GM23338 (cell line): Measurements from ENCODE around the gene RAB11A. TPM values are rescaled to one million over a fixed set of nuclear protein-coding genes. Genes with fewer than 3 reads are reported as not detected.

ENCODE experiments used
- ATAC-seq: fragments of 200-7000 bp; cut with Tn5 transposase; 3 replicates; pipeline ENCODE4 v1.9.1; 2020
- DNase-seq: peaks from one replicate; pipeline ENCODE4 v3.0.0-alpha.2; 2015; ENCODE audit warnings: low spot score
- H2AFZ ChIP-seq: fragments of 200-600 bp; sonication (generic); 2 replicates; pipeline ENCODE4 v1.8.0; 2016; ENCODE audit warnings: antibody characterized with exemption, mild to moderate bottlenecking, moderate library complexity
- H3F3A ChIP-seq: fragments of 200-600 bp; sonication (generic); replicated peaks from 2 replicates; pipeline ENCODE4 v1.8.0; 2017; ENCODE audit warnings: antibody characterized with exemption, mixed run types, low read depth
- H3K27ac ChIP-seq: fragments of 200-600 bp; sonication (generic); 2 replicates; pipeline ENCODE4 v1.6.1; 2016; ENCODE audit warnings: low read depth
- H3K27me3 ChIP-seq: fragments of 200-600 bp; sonication (generic); 2 replicates; pipeline ENCODE4 v1.8.0; 2016; ENCODE audit warnings: mild to moderate bottlenecking, mixed run types, moderate library complexity; ENCODE audit not compliant: insufficient read depth
- H3K36me3 ChIP-seq: fragments of 200-600 bp; sonication (generic); 2 replicates; pipeline ENCODE4 v1.8.0; 2016; ENCODE audit warnings: mild to moderate bottlenecking; ENCODE audit not compliant: insufficient read depth
- H3K4me1 ChIP-seq: fragments of 200-600 bp; sonication (generic); 2 replicates; pipeline ENCODE4 v1.8.0; 2016; ENCODE audit warnings: mild to moderate bottlenecking, moderate library complexity; ENCODE audit not compliant: insufficient read depth
- H3K4me2 ChIP-seq: fragments of 200-600 bp; sonication (generic); 2 replicates; pipeline ENCODE4 v1.7.1; 2017; ENCODE audit warnings: mixed run types
- H3K4me3 ChIP-seq: fragments of 200-600 bp; sonication (generic); 2 replicates; pipeline ENCODE4 v1.6.1; 2016; ENCODE audit warnings: mixed run types
- H3K79me2 ChIP-seq: fragments of 200-600 bp; sonication (generic); replicated peaks from 2 replicates; pipeline ENCODE4 v1.8.0; 2017; ENCODE audit warnings: mild to moderate bottlenecking; ENCODE audit not compliant: insufficient read depth
- H3K9me2 ChIP-seq: fragments of 200-600 bp; sonication (generic); 2 replicates; pipeline ENCODE4 v1.8.0; 2017; ENCODE audit not compliant: insufficient read depth
- H4K20me1 ChIP-seq: fragments of 200-600 bp; sonication (generic); replicated peaks from 2 replicates; pipeline ENCODE4 v1.8.0; 2017; ENCODE audit warnings: mild to moderate bottlenecking; ENCODE audit not compliant: insufficient read depth
- H3K27ac Mint-ChIP-seq: 2 replicates; pipeline ENCODE4 v1.8.0; 2020; ENCODE audit warnings: inconsistent platforms, mild to moderate bottlenecking, moderate library complexity, mixed read lengths
- H3K27me3 Mint-ChIP-seq: 3 replicates; pipeline ENCODE4 v1.8.0; 2022; ENCODE audit warnings: low read depth, mild to moderate bottlenecking, moderate library complexity, mixed read lengths, inconsistent platforms; ENCODE audit not compliant: insufficient read depth, poor library complexity
- H3K36me3 Mint-ChIP-seq: 3 replicates; pipeline ENCODE4 v1.8.0; 2021; ENCODE audit warnings: low read depth, mild to moderate bottlenecking, inconsistent platforms, moderate library complexity, mixed read lengths
- H3K4me1 Mint-ChIP-seq: 3 replicates; pipeline ENCODE4 v1.8.0; 2020; ENCODE audit warnings: mild to moderate bottlenecking, inconsistent platforms, mixed read lengths
- H3K4me3 Mint-ChIP-seq: 3 replicates; pipeline ENCODE4 v1.8.0; 2021; ENCODE audit warnings: moderate library complexity, mild to moderate bottlenecking, inconsistent platforms, mixed read lengths
- H3K9me3 Mint-ChIP-seq: 3 replicates; pipeline ENCODE4 v1.8.0; 2020; ENCODE audit warnings: moderate library complexity, mild to moderate bottlenecking, inconsistent platforms, mixed read lengths
- CREB1 ChIP-seq: fragments of 250-450 bp; sonication (Bioruptor Pico); IDR thresholded peaks from 2 replicates; pipeline ENCODE4 v1.5.0; 2020; ENCODE audit warnings: low read depth, mild to moderate bottlenecking, moderate library complexity
- CTCF ChIP-seq, 2 experiments: fragments of 200-600 bp in 1 of 2; sonication (generic) in 1 of 2; conservative IDR thresholded peaks; 2 replicates each; pipeline versions ENCODE4 v1.5.1 to v1.6.1; 2016 to 2017; ENCODE audit warnings: antibody characterized with exemption in 2 of 2, low read depth in 2 of 2, mild to moderate bottlenecking in 2 of 2, moderate library complexity in 1 of 2
- ETS1 ChIP-seq: IDR thresholded peaks from 2 replicates; pipeline ENCODE4 v1.6.1; 2016; ENCODE audit warnings: antibody characterized with exemption
- EZH2 ChIP-seq: fragments of 200-600 bp; sonication (generic); IDR thresholded peaks from one replicate; pipeline ENCODE4 v1.8.0; 2017; ENCODE audit warnings: antibody characterized with exemption, mild to moderate bottlenecking, low read depth; ENCODE audit not compliant: unreplicated experiment
- EZH2phosphoT487 ChIP-seq: fragments of 200-600 bp; sonication (generic); IDR thresholded peaks from one replicate; pipeline ENCODE4 v1.8.1; 2018; ENCODE audit warnings: antibody characterized with exemption; ENCODE audit not compliant: unreplicated experiment
- JUNB ChIP-seq: IDR thresholded peaks from one replicate; pipeline ENCODE4 v1.6.1; 2016; ENCODE audit warnings: antibody characterized with exemption; ENCODE audit not compliant: unreplicated experiment
- NANOG ChIP-seq: IDR thresholded peaks from 2 replicates; pipeline ENCODE4 v1.6.1; 2016; ENCODE audit warnings: antibody characterized with exemption, borderline replicate concordance
- POLR2AphosphoS5 ChIP-seq: IDR thresholded peaks from 2 replicates; pipeline ENCODE4 v1.6.1; 2016; ENCODE audit warnings: antibody characterized with exemption, low read depth
- REST ChIP-seq: IDR thresholded peaks from one replicate; pipeline ENCODE4 v1.6.1; 2018; ENCODE audit warnings: antibody characterized with exemption; ENCODE audit not compliant: unreplicated experiment
- STAT1 ChIP-seq: IDR thresholded peaks from one replicate; pipeline ENCODE4 v1.6.1; 2016; ENCODE audit warnings: antibody characterized with exemption; ENCODE audit not compliant: unreplicated experiment
- ZNF331 ChIP-seq: fragments of 250-450 bp; sonication (Bioruptor Pico); IDR thresholded peaks from 2 replicates; pipeline ENCODE4 v1.5.0; 2020; ENCODE audit warnings: low read depth, mild to moderate bottlenecking, moderate library complexity
- polyA plus RNA-seq: library from polyadenylated mRNA; unstranded; fragments of >200 nt; fragmentation: Nextera tagmentation; extraction: Ambion mirVana; gene quantifications from 2 replicates; pipeline ENCODE4 v1.2.1, GENCODE V29; 2016
- total RNA-seq: library from RNA; depleted of rRNA; stranded (reverse); fragments of >200 nt; shearing (Covaris generic); gene quantifications from 2 replicates; pipeline ENCODE4 v1.2.3, GENCODE V29; 2014

Gene RAB11A
- total and polyA plus RNA-seq, 2 experiments from 2014 or later: 251 to 369 TPM

- H3K36me3 ChIP-seq: no peaks in the 10 kb centered on the region
- no peak for DNase-seq
- no peaks in the 10 kb centered on the region for H3F3A ChIP-seq
- ATAC-seq: no peak
- H3K4me3 ChIP-seq: no peak overlapping the region
- no peaks in the 10 kb centered on the region for H3K9me2 ChIP-seq
- H3K4me2 ChIP-seq: no peak overlapping the region
- no peaks in the 10 kb centered on the region for H3K27me3 ChIP-seq
- H3K36me3 Mint-ChIP-seq: no peaks in the 10 kb centered on the region
- no peak for TF ChIP-seq CREB1 (CRISPR knock-in tag)
- no peak for TF ChIP-seq POLR2AphosphoS5
- TF ChIP-seq STAT1: no peak
- TF ChIP-seq NANOG: no peak
- TF ChIP-seq JUNB: no peak
- H3K9me3 Mint-ChIP-seq: no peaks in the 10 kb centered on the region
- H3K27ac ChIP-seq: no peak overlapping the region
- H4K20me1 ChIP-seq: no peaks in the 10 kb centered on the region
- peaks cover 10% of the 10 kb centered on the region; the same call in 2 of the 3 replicates for H3K4me1 Mint-ChIP-seq
- H3K27me3 Mint-ChIP-seq: peaks cover 3% of the 10 kb centered on the region
- H3K79me2 ChIP-seq: no peaks in the 10 kb centered on the region
- peaks cover 7% of the 10 kb centered on the region for H3K4me1 ChIP-seq
- H3K4me3 Mint-ChIP-seq: no peak overlapping the region
- no peak overlapping the region for H3K27ac Mint-ChIP-seq
- H2AFZ ChIP-seq: peak overlapping the region; percentile 48; the same call in 1 of the 2 replicates
These were observed 48.2 kb upstream of the RAB11A start for GRCh38 chr15:65821070-65821469.

- Mint-ChIP-seq H3K27me3 (peaks cover 3% of the 10 kb centered on the region), H3K36me3 (no peaks in the 10 kb centered on the region)
- peaks cover 15% of the 10 kb centered on the region for H3K4me1 ChIP-seq
These were observed 47.0 kb upstream of the RAB11A start for GRCh38 chr15:65822316-65822715.

More at GRCh38 chr15:65822316-65822715, 47.0 kb upstream of the RAB11A start:
- DNase-seq (no peak), ATAC-seq (no peak)
- Mint-ChIP-seq H3K4me1 (peaks cover 15% of the 10 kb centered on the region; the same call in 2 of the 3 replicates), H3K9me3 (no peaks in the 10 kb centered on the region), H3K4me3 (no peak overlapping the region), H3K27ac (no peak overlapping the region)
- Histone ChIP-seq H4K20me1 (no peaks in the 10 kb centered on the region), H3K9me2 (no peaks in the 10 kb centered on the region), H3F3A (no peaks in the 10 kb centered on the region), H3K79me2 (no peaks in the 10 kb centered on the region), H3K4me3 (no peak overlapping the region), H3K36me3 (no peaks in the 10 kb centered on the region), H3K27ac (no peak overlapping the region), H3K4me2 (no peak overlapping the region), H3K27me3 (no peaks in the 10 kb centered on the region), H2AFZ (no peak overlapping the region)
- TF ChIP-seq CTCF (conservative IDR thresholded peaks at IDR 0.05; ENCODE audit: low read depth in 2 of 2) (no peak), EZH2phosphoT487 (no peak), STAT1 (no peak), EZH2 (no peak), JUNB (no peak), POLR2AphosphoS5 (no peak), ETS1 (no peak), ZNF331 (CRISPR knock-in tag) (no peak), REST (no peak), CREB1 (CRISPR knock-in tag) (no peak), NANOG (no peak)
